22Rv1 (cell line): Measurements from ENCODE around the gene ANKK1.

Experiments used
- ZFX ChIP-seq: fragments of 450-650 bp; IDR thresholded peaks from 2 replicates; pipeline ENCODE4 v1.6.1; 2017; ENCODE audit warnings: antibody characterized with exemption, borderline replicate concordance
- TF ChIP-seq, protein P1 (sequence below): fragments of 450-650 bp; IDR thresholded peaks from 2 replicates; pipeline ENCODE4 v1.5.1; 2017; ENCODE audit warnings: mild to moderate bottlenecking

- TF ChIP-seq, protein P1, sequence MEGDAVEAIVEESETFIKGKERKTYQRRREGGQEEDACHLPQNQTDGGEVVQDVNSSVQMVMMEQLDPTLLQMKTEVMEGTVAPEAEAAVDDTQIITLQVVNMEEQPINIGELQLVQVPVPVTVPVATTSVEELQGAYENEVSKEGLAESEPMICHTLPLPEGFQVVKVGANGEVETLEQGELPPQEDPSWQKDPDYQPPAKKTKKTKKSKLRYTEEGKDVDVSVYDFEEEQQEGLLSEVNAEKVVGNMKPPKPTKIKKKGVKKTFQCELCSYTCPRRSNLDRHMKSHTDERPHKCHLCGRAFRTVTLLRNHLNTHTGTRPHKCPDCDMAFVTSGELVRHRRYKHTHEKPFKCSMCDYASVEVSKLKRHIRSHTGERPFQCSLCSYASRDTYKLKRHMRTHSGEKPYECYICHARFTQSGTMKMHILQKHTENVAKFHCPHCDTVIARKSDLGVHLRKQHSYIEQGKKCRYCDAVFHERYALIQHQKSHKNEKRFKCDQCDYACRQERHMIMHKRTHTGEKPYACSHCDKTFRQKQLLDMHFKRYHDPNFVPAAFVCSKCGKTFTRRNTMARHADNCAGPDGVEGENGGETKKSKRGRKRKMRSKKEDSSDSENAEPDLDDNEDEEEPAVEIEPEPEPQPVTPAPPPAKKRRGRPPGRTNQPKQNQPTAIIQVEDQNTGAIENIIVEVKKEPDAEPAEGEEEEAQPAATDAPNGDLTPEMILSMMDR = no peak
- no peak for TF ChIP-seq ZFX
These were observed 36.5 kb upstream of the ANKK1 start for GRCh38 chr11:113351068-113351450.
